ENCODE measurements around the gene TRA2A.
"Not testable (repeated sequence)": the region's sequence is repeated elsewhere in the genome, so short reads cannot be mapped to it uniquely, and the experiment has no call there.

TRA2A gene

DNA sequence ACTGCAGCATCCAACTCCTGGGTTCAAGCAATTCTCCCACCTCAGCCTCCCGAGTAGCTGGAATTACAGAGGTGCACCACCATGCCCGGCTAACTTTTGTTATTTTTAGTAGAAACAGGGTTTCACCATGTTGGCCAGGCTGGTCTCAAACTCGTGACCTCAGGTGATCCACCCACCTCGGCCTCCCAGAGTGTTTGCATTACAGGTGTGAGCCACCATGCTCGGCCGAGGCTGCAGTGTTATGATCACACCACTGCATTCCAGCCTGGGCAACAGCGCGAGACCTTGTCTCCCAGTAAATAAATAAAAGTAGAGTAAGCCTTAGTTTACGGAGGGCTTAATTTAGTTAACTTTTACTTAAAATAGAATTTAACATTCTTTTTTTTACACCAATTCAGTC is 37.8 kb downstream of the TRA2A start:
- no peak for DNase-seq (ENCODE audit: low spot score)

DNA sequence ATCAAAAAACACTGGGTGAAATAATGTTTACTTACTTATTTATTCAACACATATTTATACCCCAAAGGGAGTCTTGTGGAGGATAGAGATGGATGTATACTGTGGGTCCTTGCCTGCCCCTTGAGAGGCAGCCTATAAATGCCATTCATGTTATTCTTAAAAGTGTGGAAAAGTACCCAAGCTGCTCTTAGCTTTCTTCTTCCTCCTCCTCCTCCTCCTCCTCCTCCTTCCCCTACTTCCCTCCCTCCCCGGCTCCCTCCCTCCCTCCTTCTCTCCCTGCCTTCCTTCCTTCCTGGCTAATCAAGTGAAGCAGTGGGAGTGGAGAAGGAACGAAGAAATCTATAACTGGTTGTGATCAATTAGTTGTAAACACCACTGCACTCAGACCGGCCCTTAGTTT is 40.3 kb downstream of the TRA2A start:
- DNase-seq (ENCODE audit: low spot score): no peak

DNA sequence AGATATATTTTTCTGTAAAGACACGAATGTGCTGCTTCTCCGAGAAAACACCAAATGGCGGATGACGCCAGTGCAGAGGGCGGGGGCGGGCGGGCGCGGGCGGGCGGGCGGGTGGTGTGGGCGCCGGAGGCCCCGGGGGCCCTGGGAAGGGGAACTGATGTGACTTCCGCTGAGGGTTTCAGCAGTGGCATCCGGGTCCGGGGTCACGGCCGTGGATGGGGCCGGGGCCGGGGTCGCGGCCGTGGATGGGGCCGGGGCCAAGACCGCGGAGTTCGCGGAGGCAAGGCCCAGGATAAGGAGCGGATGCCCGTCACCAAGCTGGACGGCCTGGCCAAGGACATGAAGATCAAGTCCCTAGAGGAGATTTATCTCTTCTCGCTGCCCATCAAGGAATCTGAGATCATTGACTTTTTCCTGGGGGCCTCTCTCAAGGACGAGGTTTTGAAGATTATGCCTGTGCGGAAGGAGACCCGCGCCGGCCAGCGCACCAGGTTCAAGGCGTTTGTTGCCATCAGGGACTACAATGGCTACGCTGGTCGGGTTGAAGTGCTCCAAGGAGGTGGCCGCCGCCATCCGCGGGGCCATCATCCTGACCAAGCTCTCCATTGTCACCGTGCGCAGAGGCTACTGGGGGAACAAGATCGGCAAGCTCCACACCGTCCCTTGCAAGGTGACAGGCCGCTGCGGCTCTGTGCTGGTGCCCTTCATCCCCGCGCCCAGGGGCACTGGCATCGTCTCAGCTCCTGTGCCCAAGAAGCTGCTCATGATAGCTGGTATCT is 41.2 kb downstream of the TRA2A start:
- peak; percentile 38 for DNase-seq (ENCODE audit: low spot score)

DNA sequence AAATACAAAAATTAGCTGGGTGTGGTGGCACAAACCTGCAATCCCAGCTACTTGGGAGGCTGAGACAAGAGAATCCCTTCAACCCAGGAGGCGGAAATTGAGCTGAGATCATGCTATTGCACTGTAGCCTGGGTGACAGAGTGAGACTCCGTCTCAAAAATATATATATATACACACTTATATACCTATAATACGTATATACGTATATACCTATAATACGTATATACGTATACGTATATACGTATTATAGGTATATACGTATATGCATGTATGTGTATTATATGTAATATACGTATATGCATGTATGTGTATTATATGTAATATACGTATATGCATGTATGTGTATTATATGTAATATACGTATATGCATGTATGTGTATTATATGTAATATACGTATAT is 43.1 kb downstream of the TRA2A start:
- DNase-seq (ENCODE audit: low spot score): not testable (repeated sequence)

DNA sequence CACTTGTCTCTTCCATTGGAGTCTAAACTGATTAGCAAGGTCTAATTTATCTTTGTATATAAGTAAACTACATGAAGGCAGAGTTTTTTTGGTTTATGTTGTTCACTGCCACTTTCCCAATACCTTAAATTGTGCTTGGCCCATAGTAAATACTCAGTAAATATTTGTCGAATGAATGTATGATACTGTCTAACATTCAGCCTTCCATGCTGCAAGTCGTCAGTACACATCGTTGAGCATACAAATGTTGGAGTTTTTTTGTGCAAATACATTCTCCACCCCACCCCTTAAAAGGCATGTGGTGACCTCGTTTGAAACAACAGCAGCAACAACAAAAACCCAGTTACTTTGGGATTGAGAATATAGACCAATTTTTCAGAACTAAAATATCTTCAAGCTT is 44.1 kb downstream of the TRA2A start:
- no peak for DNase-seq (ENCODE audit: low spot score)

DNA sequence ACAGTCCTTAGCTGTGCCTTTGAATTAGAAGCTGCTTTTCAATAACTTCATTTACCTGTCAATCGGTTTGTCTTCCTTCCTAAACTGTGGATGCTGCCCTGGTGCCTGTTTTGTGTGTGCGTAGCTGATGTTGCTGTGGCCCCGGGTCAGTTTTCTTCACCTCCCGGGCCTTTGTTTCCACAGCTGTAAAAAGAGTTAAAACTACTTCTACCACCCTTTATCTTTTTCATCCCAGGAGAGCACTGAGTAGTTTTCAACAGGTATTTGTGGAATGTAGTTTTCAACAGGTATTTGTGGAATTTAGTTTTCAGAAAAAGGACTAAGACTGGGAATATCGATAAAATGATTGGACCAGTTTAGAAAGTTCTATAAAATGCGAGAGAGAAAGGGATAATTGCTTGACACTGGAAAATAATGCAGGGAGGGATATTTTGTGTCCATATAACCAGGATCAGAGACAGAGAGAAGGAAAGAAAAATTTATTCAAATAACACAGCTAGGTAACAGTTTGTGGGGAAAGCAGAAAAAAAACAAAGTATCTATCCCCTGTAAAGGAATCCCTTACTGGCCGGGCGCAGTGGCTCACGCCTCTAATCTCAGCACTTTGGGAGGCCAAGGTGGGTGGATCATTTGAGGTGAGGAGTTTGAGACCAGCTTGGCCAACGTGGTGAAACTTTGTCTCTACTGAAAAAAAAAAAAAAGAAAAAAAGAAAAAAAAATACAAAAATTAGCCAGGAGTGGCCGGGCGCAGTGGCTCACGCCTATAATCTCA is 45.6 kb downstream of the TRA2A start:
- DNase-seq (ENCODE audit: low spot score): no peak

DNA sequence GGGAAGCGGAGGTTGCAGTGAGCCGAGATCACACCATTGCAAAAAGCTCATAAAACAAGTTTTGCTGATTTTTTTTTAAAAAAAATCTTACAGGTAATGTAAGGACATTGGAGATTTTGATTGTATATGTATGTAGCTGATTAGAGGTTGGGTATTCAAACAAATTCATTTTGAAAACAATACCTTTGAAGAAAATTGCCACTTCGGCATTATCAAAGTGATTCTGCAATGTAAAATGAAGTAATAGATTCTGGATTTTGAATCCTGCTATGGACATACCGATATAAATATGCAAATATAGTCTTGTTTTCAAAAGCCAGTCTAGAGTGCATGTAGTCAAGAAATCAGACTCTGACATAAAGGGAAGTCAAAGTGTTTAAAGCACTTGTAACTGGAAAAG is 49.1 kb downstream of the TRA2A start:
- no peak for DNase-seq (ENCODE audit: low spot score)

DNA sequence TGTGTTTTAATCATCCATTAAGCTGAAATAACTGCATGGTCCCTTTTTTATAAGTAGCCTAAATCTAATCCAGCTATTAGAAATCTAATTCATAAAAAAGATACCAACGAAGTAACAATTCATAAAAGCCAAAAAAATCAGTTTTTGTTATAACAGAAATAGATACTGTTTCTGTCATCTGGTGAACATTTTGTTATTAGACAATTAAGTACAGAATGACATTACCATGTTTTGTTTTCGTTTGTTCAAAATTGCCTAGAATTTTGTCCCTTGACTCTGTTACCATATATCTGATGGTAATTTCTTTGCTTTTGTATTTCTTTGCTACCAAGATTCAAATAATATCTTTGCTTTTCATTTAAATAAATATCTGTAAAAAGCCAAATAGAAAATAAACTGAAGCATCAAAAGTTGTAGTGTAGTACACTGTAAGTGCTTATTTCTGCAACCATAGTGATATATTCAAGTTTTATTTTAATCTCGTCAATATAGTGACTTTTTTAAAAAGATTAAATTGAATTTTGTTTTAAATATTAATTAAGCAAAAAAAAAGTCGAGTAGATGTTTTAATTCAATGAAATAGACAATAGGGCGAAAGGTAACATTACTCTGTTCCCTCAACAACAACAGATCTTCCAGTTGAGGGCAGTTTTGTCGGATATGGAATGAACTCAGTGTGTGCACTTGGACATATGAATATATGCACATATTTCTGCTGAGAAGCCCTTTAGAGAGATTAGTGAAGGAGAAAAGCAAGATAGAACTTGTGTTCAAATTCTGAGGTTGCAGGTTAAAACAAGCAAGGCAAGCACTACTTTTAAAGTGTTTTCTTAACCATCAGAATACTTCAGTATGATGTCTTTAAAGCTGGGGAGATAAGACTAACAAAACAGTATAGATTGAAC is 53.6 kb downstream of the TRA2A start:
- no peak for DNase-seq (ENCODE audit: low spot score)

DNA sequence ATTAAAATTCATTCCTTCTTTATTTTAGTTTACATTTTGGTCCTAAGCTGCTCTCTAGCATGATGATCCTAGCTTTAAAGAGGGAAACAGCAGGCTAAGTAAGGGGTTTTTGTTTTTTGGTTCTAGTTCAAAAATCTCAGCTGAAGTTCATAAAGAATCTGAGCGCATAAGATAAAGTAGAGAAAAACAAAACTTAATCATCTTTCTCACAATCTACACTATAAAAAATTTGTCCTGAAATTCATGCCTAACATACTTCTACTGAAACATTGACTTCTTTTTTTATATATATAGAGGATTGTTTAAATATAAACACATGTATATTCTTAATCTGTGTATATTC is 54.7 kb downstream of the TRA2A start:
- DNase-seq (ENCODE audit: low spot score): no peak

DNA sequence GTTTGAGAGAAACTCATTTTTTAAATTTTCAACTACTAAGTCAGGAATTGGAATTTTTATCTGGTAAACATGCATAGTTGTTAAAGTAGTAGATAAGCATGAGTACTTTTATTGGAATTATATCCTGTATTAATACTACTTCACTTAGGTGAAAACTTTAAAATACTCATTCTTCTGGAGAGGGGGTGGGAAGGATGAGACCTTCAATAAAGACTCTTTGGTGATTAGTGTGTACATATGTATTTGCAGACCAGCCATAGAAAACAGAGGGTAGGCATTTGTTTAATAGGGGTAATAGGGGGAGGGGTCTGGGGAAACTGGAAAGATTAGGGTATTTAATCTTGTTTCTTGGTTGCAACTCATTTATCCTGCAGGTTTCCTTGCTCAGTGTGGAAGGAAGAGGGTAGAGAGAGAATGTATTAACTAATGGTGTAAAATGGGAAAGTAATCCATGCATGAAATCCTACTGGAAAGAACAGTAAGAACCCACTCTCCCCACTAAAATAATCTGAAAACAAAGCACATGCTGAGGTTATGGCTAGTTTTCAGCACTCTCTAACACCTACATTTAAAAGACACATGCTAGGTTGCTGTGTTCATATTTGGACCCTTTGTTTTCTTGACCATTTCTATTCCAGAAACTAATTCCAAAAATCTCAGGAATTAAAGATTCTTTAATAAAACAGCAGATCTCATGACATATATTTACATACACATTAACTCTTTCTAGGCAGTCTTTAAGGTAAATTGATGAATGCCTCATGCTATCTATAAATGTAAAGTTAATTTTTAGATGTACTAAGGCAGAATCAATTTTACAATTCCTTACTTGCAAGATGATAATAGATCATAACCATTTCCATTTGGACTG is 55.3 kb downstream of the TRA2A start:
- no peak for DNase-seq (ENCODE audit: low spot score)

DNA sequence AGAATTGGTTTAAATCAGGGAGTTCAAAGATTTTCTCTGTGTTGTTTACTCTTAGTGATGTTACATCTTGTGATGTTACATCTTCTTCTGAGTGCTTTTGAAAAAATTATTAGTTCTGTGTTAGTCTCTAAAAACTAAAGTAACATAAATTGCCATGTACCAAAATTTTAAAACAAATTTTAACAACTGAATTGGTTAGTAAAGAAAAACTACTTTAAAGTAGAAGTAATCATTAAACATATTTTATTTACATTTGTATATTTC is 56.3 kb downstream of the TRA2A start:
- DNase-seq (ENCODE audit: low spot score): no peak

DNA sequence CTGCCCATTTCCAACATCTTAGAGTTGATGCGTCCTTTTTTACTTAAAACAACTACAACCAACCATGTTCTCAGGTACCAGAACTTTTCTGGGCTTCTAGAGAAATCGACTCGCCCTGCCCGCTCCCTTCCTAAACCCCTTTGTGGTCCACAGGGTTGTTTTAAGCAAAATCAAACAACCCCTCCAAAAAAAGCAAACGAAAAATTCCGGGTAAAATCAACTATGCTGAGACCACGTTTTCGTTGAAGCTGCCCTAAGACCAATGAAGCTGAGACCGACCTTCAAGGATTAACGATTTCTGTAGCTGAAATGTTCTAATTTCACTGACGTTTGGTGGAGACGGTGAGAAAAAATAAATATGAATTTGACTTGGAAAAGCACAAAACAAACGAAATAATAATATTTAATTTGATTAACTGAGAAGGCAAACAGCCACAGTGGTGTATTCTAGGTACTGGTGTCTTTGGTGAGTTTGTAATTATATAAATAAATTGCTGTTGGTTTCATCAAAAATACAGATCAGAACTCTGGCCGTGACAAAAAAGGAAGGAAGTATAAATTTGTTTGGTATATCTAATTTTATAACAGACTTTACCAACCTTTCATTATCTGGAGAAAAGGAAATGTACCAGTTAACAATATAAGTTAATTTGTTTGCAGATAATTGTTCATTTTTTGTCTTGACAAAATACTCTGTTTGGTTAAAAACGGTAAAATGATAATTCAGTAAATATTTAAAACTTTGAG is 56.8 kb downstream of the TRA2A start:
- DNase-seq (ENCODE audit: low spot score): peak; percentile 29

DNA sequence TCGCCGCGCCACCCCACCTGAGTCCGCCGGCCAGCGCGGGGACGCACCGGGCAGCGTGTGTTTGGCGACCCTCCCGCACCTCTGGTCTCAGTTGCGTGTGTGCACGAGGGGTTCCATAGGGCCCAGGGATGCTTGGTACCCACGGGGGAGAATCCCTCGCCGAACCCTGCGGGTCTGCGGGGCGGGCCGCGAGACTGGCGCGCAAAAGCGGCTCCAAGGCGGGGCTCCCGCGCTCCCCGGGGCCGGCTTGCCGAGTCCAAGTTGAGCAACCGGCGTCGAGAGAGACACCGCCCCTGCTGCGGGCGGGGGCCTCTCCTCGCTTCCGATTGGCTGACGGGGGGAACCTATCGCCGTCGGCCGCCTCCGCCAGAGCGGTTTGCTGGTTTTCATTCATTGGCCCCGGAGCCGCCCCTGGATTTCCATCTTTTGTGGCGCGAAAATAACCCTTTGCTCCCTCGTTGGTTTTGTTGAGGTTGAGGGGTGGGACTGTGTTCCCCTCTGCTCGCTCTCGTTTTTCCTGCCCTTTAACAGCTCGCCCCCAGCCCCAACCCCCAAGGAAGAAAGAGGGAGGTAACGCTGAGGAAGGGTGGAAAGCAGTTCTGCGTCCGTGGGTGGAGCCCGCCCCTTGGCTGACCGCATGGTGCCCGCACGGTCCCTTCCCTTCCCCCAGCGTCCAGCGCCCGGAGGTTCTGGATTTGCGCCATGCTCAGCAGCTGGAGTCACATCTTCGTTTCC is 57.5 kb downstream of the TRA2A start:
- DNase-seq (ENCODE audit: low spot score): peak; percentile 84

DNA sequence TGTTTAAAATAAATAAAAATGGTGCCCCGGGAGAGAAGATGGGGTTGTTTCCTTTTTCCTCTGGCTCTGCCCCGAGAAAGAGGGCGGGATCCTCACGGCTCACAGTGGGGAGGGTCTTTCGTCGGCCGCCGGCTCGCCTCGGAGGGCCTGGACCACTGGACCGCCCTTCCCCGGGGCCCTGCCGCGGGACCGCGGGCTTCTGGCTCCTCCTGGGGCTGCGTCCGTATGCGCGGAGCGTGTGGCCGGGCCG is 58.0 kb downstream of the TRA2A start:
- DNase-seq (ENCODE audit: low spot score): no peak

DNA sequence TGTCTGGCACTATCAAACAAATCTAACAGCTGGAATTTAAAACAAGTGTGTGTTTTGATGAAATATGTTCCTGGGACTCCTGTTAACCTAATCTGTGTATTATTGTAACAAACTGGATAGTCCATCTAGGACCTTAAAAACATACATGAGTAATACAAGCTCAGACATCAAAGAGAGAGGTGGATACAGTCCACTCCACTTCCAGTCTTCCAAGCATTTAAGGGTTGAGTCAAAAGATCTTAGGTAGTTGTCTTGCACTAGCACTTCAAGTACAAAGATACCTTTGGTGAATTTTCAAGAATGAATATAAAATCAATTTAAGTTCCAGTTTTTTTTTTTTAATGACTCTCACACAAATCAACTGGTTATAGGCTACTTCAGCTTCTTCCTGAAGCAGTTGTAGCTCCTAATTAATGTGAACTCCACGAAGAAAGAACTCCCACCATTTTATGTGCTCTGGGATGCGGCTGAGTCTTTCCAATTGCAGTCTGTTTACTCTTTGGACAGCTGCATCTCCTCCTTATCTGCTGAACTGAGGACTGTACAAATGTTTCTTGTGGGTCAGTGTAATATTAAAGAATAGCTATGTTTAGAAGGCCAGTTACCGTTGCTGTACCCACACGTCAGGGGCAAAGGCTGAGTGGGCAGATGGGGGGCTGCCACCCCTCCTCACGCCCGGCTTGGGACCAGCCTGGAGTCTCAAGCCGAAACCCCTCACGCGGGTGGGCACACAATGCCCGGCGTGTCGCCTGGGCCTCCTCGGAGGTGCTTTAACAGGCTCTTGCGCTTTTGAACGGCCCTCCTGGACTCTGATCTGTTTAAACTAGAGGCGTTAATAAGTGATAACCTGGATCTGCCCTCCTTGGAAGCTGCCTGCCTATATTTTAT is 58.6 kb downstream of the TRA2A start:
- DNase-seq (ENCODE audit: low spot score): peak; percentile 13

DNA sequence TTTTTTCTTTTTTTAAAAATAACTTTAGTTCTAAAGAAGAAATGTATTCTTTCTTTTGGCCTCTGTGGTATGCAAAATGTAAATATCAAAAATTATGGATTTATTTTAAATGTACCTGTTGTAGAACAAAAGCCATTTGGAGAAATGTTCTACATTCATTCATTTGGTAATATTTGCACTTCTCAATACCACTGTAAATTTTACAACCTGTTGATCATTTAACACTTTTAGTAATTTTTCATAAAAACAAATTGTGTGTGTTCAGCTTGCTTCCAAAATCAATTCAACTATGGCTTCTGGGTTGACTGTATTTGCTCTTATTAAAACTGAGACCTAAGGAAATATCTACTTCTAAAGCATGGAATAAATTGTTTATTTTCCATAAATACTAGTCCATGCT is 59.2 kb downstream of the TRA2A start:
- no peak for DNase-seq (ENCODE audit: low spot score)

DNA sequence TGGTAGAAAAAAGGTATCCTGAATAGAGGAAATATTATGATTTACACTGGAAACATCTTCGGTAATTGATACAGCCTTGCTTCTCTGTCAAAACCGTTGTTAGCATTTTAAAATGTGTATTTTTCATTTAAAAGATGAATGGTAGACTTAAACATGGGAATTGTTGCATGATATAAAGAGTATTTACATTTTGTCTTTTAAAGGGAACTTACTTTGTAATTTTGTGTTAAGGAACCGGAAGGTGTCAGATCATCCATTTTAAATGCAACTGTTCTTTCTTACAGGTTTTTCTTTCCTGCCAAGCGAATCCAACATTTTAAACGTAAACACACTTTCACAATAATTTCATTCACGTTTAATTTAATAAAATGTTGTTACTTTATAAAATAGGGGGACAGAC is 59.7 kb downstream of the TRA2A start:
- DNase-seq (ENCODE audit: low spot score): no peak

DNA sequence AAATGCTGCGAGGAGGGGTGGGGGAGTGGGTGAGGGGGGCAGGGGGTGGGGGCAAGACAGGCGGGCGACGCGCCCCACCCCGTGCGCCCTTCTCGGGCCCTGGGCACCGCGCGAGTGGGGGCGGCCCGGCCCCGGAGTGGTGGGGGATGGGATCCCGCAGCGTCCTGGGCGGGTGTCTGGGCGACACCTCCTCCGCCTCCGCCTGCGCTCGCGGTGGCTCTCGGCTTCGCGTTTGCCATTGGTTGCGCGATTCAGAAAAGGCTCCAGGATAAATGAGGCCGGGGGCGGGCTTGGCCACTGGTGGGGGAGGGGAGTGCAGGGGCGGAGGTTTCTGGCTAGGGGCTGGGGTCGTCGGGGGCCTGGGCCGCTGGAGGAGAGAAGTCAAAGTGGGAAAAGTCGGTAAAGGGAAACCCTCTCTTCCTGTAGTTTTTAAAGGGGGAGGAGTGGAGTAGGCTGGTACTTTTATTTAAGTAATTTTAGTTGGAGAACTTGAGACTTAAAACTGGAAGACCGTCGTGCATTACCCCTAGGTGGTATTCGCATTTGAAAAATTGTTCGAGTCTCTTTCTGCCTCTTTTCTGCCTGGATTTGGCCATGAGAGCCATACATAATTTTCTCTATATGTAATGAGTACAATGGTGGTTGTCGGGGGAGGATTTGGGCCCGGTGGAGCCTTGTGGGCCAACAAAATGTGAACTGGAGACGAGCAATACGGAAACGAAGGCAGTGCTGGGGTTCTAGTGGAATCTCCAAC is 60.5 kb downstream of the TRA2A start:
- peak; percentile 30 for DNase-seq (ENCODE audit: low spot score)

Data from kidney tubule cell (primary cell).